Psoas muscle (tissue), 8 donors: Measurements from ENCODE around the gene KIAA1755. TPM values are rescaled to one million over a fixed set of nuclear protein-coding genes. Genes with fewer than 3 reads are reported as not detected.

ENCODE experiments used
- ATAC-seq, 4 donors: fragments of 200-7000 bp; cut with Tn5 transposase; one replicate each; pipeline ENCODE4 v1.9.1; 2020; ENCODE audit warnings: moderate library complexity in 3 of 4, mild to moderate bottlenecking in 2 of 4
- DNase-seq, 2 donors: peaks; one replicate each; pipeline ENCODE4 v3.0.0-alpha.2; 2020
- H3K27ac ChIP-seq: fragments of 200-600 bp; one replicate; pipeline ENCODE4 v1.8.0; 2022
- H3K27me3 ChIP-seq, 3 donors: fragments of 200-600 bp in 1 of 3; one replicate each; pipeline versions ENCODE4 v1.6.1 to v1.8.0; 2013 to 2022; ENCODE audit warnings: low read length in 2 of 3, mild to moderate bottlenecking in 2 of 3, moderate library complexity in 1 of 3; ENCODE audit not compliant: insufficient read depth in 3 of 3
- H3K36me3 ChIP-seq, 2 donors: fragments of 200-600 bp in 1 of 2; one replicate each; pipeline versions ENCODE4 v1.6.1 to v1.8.0; 2013 to 2022; ENCODE audit warnings: low read depth in 1 of 2, mild to moderate bottlenecking in 1 of 2, moderate library complexity in 1 of 2; ENCODE audit not compliant: insufficient read depth in 1 of 2
- H3K4me1 ChIP-seq: fragments of 200-600 bp; one replicate; pipeline ENCODE4 v1.8.0; 2022
- H3K4me3 ChIP-seq: fragments of 200-600 bp; one replicate; pipeline ENCODE4 v1.8.0; 2022; ENCODE audit warnings: mild to moderate bottlenecking
- H3K9me3 ChIP-seq: fragments of 200-600 bp; one replicate; pipeline ENCODE4 v1.8.0; 2022
- CTCF ChIP-seq: fragments of 200-600 bp; IDR thresholded peaks from one replicate; pipeline ENCODE4 v1.8.0; 2022; ENCODE audit warnings: antibody characterized with exemption
- WGBS, 3 donors: extraction: QIAGEN DNeasy Blood & Tissue Kit; methylation state at CpG; one replicate each; pipeline versions ENCODE4 v1.1.6 to v1.1.7; 2013; 5-methylcytosine and 5-hydroxymethylcytosine counted together
- intact Hi-C, 2 donors: fragments of 100-400 bp; cut with DNase I; formaldehyde crosslinking; loops; one replicate each; pipeline versions ENCODE4 v1.11.0 to v1.14.2; 2022
- polyA plus RNA-seq, 3 donors: library from polyadenylated mRNA; stranded (reverse); fragments of 200-250 nt; gene quantifications; one replicate each; pipeline ENCODE4 v1.2.3, GENCODE V29; 2013
- total RNA-seq, 4 donors: library from RNA; stranded (reverse); fragmentation: NEBNext Ultra II Directional in 2 of 4; extraction: Animal tissue kit (Norgen Biotek cat#: 25700) in 2 of 4; gene quantifications; one replicate each; pipeline versions ENCODE4 v1.2.1 to v1.2.4, GENCODE V29; 2021 to 2023
- donor health status: healthy with polysubstance abuse.
- donor health status: DM: no; HTN: no; CAD: no; lungs with moderate emphysema.
- donor health status: Bipolar disorder and iron deficiency.
- donor health status: healthy.
- donor health status: DM: yes; HTN: yes; CAD: no.
- donor health status: DM: no; HTN: no; CAD: no.
- donor health status: DM: no; HTN: no; CAD: no.
- donor health status: DM: yes; HTN: yes; CAD: no.

The KIAA1755 gene
- total and polyA plus RNA-seq, 7 donors = 0.16 to 2.4 (median 0.29) TPM

- peak; percentile 89 for TF ChIP-seq CTCF
- Histone ChIP-seq H3K4me3 (peak within 1 kb of the TSS; percentile 77), H3K27ac (peak within 1 kb of the TSS; percentile 72), H3K9me3 (no peaks in the 10 kb centered on the region), H3K36me3 (peaks cover 0 to 8% of the 10 kb centered on the region in 2 donors), H3K27me3 (no peaks in the 10 kb centered on the region), H3K4me1 (peaks cover 12% of the 10 kb centered on the region)
- peak; percentile 82 to 90 for DNase-seq
- ATAC-seq = peak; percentile 86 to 97 (median 92)
- 12 to 15% (median 12%) methylated on average over 46 of the region's 46 CpGs for WGBS, 3 donors
- intact Hi-C loops = loop anchor here (1.0 to 10.0 kb wide), 6 partner anchors 53 to 271 kb away; no protein-coding TSS in a partner anchor
Observed at GRCh38 chr20:38165089-38165965, 95.2 kb downstream of the KIAA1755 start, which contains the start of gene TGM2. TSS of gene TGM2 (minus strand) at chr20:38165270. CDS start at chr20:38165198, 72 bp downstream.

GRCh38 chr20:38164624-38165088 lies 95.9 kb downstream of the KIAA1755 start:
- ATAC-seq (peak in 3 of 4 donors; percentile 22 to 51 (median 46)), DNase-seq (no peak)
- 19 to 24% (median 19%) methylated on average over 14 of the region's 14 CpGs for WGBS, 3 donors

GRCh38 chr20:38164069-38164468 lies 96.5 kb downstream of the KIAA1755 start:
- Histone ChIP-seq H3K4me1 (peaks cover 11% of the 10 kb centered on the region), H3K9me3 (no peaks in the 10 kb centered on the region), H3K36me3 (peaks cover 0 to 20% of the 10 kb centered on the region in 2 donors), H3K27me3 (no peaks in the 10 kb centered on the region), H3K27ac (peak overlapping the region; percentile 1), H3K4me3 (peak overlapping the region; percentile 77)
- no peak for TF ChIP-seq CTCF
- ATAC-seq (no peak), DNase-seq (no peak)
- intact Hi-C loops = loop anchor here (2.0 to 10.0 kb wide), 4 partner anchors 51 to 269 kb away; no protein-coding TSS in a partner anchor
- 72 to 85% (median 83%) methylated on average over 5 of the region's 5 CpGs for WGBS, 3 donors

More at GRCh38 chr20:38164624-38165088, 95.9 kb downstream of the KIAA1755 start:
- Histone ChIP-seq H3K9me3 (no peaks in the 10 kb centered on the region), H3K27ac (peak overlapping the region; percentile 72), H3K36me3 (peaks cover 0 to 15% of the 10 kb centered on the region in 2 donors), H3K4me1 (peaks cover 12% of the 10 kb centered on the region), H3K27me3 (no peaks in the 10 kb centered on the region), H3K4me3 (peak overlapping the region; percentile 77)
- intact Hi-C loops = loop anchor here (1.0 to 10.0 kb wide), 6 partner anchors 52 to 270 kb away; no protein-coding TSS in a partner anchor
- TF ChIP-seq CTCF = no peak

- H3K4me3 ChIP-seq = peak overlapping the region; percentile 77
- WGBS, 3 donors = 67 to 78% (median 69%) methylated on average over 15 of the region's 15 CpGs
- TF ChIP-seq CTCF = no peak
- no peak for ATAC-seq
- peak overlapping the region; percentile 1 for H3K27ac ChIP-seq
- intact Hi-C loops = loop anchor here in 1 of 2 donors (10.0 kb wide), 1 partner anchor 268 kb away; no protein-coding TSS in a partner anchor
- no peaks in the 10 kb centered on the region for H3K27me3 ChIP-seq
- DNase-seq = no peak
- peaks cover 0 to 28% of the 10 kb centered on the region in 2 donors for H3K36me3 ChIP-seq
- no peaks in the 10 kb centered on the region for H3K9me3 ChIP-seq
- peaks cover 5% of the 10 kb centered on the region for H3K4me1 ChIP-seq
Observed at GRCh38 chr20:38162878-38163875, 97.4 kb downstream of the KIAA1755 start.
